GM13977 (cell line): ENCODE data around the gene BEST2.

Experiments used
- DNase-seq: peaks from one replicate; pipeline ENCODE4 v3.0.0; 2012; ENCODE audit warnings: low spot score
- CTCF ChIP-seq: IDR thresholded peaks from 2 replicates; pipeline ENCODE4 v1.5.1; 2012; ENCODE audit warnings: mild to moderate bottlenecking, control low read depth; ENCODE audit not compliant: insufficient read depth; ENCODE audit errors: extremely low read depth, missing control alignments
- in situ Hi-C: fragments of 300-500 bp; cut with MboI; formaldehyde crosslinking; loops from one replicate; pipeline ENCODE4 v1.12.0; 2022; ENCODE audit warnings: low sequenced_read_pairs, low pct_unique_long_range_greater_than_20kb, mixed read lengths, inconsistent platforms; ENCODE audit not compliant: unreplicated experiment

The BEST2 gene

GRCh38 chr19:12774588-12775555 is 23.3 kb downstream of the BEST2 start, which contains the start of gene HOOK2:
Gene HOOK2, minus strand, starts transcription at chr19:12775552. Its CDS starts 103 bp downstream, at chr19:12775449.
- in situ Hi-C loops, result no loop called here
- no peak for TF ChIP-seq CTCF
- no peak for DNase-seq

GRCh38 chr19:12777217-12778016 is 25.8 kb downstream of the BEST2 start:
- peak; percentile 82 for DNase-seq
- in situ Hi-C loops, result no loop called here
- TF ChIP-seq CTCF, result peak; percentile 96

GRCh38 chr19:12778017-12778904 is 26.7 kb downstream of the BEST2 start:
- peak; percentile 70 for DNase-seq
- in situ Hi-C loops, result no loop called here
- no peak for TF ChIP-seq CTCF

- in situ Hi-C loops, result no loop called here
- TF ChIP-seq CTCF, result no peak
- no peak for DNase-seq
Observed at GRCh38 chr19:12778905-12779161, 27.2 kb downstream of the BEST2 start.

- in situ Hi-C loops, result no loop called here
- DNase-seq, result no peak
- peak; percentile 5 for TF ChIP-seq CTCF
Observed at GRCh38 chr19:12779162-12779993, 27.8 kb downstream of the BEST2 start.
